Subcutaneous abdominal adipose tissue (tissue), 5 donors: Measurements from ENCODE around the gene WIZ.

Experiments used
- H3K27ac ChIP-seq: one replicate; pipeline ENCODE4 v1.7.0; 2013; ENCODE audit warnings: low read depth, mild to moderate bottlenecking, inconsistent platforms, low read length, moderate library complexity
- H3K27me3 ChIP-seq, 5 donors: one replicate each; pipeline ENCODE4 v1.7.0; 2013; ENCODE audit warnings: low read length in 5 of 5, inconsistent platforms in 1 of 5; ENCODE audit not compliant: control insufficient read depth in 5 of 5, insufficient read depth in 4 of 5
- H3K36me3 ChIP-seq, 5 donors: one replicate each; pipeline ENCODE4 v1.7.0; 2013; ENCODE audit warnings: low read length in 5 of 5; ENCODE audit not compliant: control insufficient read depth in 5 of 5, insufficient read depth in 5 of 5
- H3K4me1 ChIP-seq, 5 donors: one replicate each; pipeline ENCODE4 v1.7.0; 2013; ENCODE audit warnings: low read length in 5 of 5, mild to moderate bottlenecking in 3 of 5, moderate library complexity in 1 of 5; ENCODE audit not compliant: control insufficient read depth in 5 of 5, insufficient read depth in 5 of 5
- H3K4me3 ChIP-seq, 5 donors: one replicate each; pipeline ENCODE4 v1.7.0; 2013; ENCODE audit warnings: low read length in 5 of 5, low read depth in 1 of 5
- H3K9ac ChIP-seq, 5 donors: one replicate each; pipeline ENCODE4 v1.7.0; 2013; ENCODE audit warnings: low read length in 5 of 5, mild to moderate bottlenecking in 4 of 5, moderate library complexity in 3 of 5
- H3K9me3 ChIP-seq, 5 donors: one replicate each; pipeline ENCODE4 v1.7.0; 2013; ENCODE audit warnings: low read length in 5 of 5; ENCODE audit not compliant: control insufficient read depth in 5 of 5
- donor health status: healthy.
- donor health status: healthy.
- donor health status: healthy.
- donor health status: healthy.
- donor health status: healthy.

WIZ gene

DNA sequence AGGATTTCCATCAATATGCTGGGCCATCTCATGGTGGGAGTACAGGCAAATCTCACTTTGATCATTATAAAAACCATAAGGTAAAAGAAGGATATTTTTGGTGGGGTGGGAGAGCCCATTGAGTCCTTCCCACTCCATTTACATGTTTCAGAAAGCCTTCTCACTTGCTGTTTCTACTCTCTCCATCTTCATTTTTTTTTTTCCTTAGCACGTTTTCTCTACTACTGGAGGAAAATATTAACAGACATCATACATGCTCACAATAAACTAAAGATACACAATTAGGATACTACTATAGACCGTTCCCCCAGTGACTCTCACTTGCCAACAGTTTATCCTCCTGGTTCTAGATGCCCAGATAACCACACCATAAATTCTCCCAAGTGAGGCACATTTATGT lies 68.3 kb downstream of the WIZ start:
- Histone ChIP-seq H3K36me3 (peaks cover 0 to 5% (median 3%) of the 10 kb centered on the region in 5 donors), H3K9me3 (no peaks in the 10 kb centered on the region), H3K4me1 (peaks cover 6 to 32% (median 29%) of the 10 kb centered on the region in 5 donors), H3K9ac (no peak overlapping the region), H3K4me3 (no peak overlapping the region), H3K27me3 (no peaks in the 10 kb centered on the region), H3K27ac (no peak overlapping the region)

DNA sequence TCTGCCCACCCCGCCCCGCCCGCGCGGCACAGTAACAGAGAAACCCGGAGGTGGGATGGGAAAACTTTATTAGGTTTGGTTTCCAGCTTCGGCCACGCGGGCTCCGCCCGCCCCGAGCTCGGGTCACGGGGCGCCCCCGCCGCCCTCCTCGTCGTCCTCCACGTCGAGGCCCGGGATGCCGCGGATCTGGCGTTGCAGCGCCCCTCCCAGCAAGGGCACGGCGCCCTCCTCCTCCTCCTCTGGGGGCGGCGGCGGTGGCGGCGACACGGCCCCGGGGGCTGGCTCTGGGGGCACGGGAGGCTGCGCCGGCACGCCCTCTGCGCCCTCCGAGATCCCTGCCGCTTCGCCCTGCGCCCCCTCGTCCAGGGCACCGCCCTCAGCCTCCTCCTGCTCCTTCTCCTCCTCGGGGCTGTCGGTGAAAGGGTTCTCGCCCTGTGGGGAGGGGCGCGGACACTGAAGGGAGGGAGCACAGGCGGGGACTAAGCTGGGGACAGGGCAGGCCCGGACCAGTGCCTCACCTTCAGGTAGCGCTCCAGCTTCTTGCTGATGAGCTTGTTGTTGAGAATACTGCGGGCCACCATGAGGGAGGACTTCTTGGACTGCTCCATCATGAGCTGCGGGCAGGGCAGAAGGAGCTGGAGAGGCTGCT lies 69.6 kb downstream of the WIZ start:
- Histone ChIP-seq H3K36me3 (peaks cover 0 to 5% (median 0%) of the 10 kb centered on the region in 5 donors), H3K9ac (peak overlapping the region in 4 of 5 donors; percentile 40 to 81 (median 72)), H3K9me3 (no peaks in the 10 kb centered on the region), H3K4me1 (peaks cover 8 to 36% (median 36%) of the 10 kb centered on the region in 5 donors), H3K27ac (peak overlapping the region; percentile 76), H3K27me3 (no peaks in the 10 kb centered on the region), H3K4me3 (peak overlapping the region; percentile 64 to 97 (median 82))

DNA sequence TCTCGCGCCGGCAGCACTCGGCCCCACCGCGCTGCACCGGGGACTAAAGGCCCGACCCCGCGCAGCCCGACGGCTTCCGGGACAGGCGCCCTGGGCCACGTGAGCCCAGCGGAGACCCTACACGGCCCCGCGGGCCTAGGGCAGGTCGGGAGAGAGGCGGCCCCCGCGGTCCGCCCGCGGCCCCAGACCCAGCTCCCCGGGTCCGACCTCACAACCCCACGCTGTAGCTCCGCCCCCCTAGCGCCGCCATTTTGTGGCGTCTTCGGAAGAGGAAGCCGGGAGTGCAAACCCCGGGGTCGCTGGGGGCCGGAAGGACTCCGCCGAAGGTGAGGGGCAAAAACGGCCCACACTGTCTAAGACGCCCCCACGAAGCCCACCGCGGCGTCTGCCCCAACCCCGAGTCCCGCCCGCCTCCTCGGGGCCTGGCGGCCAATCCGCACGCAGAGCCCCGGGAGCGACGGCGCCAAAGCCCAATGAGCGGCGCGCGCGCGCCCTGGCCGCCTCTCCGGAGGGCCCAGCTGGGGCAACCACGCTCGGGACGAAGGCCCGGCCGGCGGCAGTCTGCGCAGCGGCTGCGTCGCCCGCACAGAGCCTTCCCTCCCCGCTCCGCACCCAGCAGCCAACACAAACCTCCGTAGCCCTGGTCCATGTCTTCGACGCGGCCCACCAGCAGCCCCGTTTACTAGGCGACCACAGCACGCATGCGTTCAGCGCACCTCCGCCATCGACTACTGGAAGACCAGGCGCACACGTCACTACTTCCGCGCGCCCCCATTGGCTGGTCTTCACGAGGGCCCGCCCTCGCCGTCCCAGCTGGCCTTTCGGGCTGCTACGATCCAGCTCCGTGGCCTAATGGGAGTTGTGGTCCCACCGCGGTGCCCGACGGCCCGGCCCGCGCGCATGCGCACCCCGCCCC lies 70.4 kb downstream of the WIZ start, which contains the start of gene AKAP8:
AKAP8 (minus strand) TSS at position 705 of the 916 bp plus-strand sequence; CDS start at position 649, 56 bp downstream.
- Histone ChIP-seq H3K4me3 (peak within 1 kb of the TSS; percentile 92 to 100 (median 97)), H3K9ac (peak within 1 kb of the TSS; percentile 92 to 99 (median 97)), H3K4me1 (peaks cover 14 to 44% (median 43%) of the 10 kb centered on the region in 5 donors), H3K9me3 (no peaks in the 10 kb centered on the region), H3K36me3 (peaks cover 0 to 5% (median 0%) of the 10 kb centered on the region in 5 donors), H3K27me3 (no peaks in the 10 kb centered on the region), H3K27ac (peak within 1 kb of the TSS; percentile 93)

DNA sequence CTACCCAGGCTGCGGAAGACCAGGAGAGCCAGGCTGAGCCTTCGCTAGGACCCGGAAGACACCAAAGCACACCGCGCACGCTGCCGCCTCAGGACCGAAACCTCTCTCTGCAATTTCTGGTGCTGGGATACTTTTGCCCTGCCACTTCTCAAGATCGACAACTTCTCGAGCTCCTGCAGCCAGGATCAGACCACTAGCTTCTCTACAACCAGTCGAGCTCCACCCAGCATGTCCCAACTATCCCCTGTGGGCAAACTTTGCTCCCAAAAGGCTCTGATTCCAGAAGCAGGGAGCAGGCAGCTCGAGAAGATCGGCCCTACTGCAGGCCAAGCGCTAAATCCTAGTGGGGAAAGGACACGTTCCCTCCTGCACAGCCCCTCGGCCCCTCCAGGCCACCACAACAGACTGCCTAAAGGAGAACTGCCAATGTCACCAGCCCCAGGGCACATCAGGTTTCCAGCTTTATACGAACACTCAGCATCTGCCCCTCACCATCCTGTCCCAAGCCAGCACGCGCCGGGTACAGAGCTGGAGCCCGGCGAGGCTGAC lies 71.1 kb downstream of the WIZ start:
- Histone ChIP-seq H3K27ac (peak overlapping the region; percentile 93), H3K36me3 (peaks cover 0 to 9% (median 3%) of the 10 kb centered on the region in 5 donors), H3K9me3 (no peaks in the 10 kb centered on the region), H3K9ac (peak overlapping the region; percentile 92 to 99 (median 97)), H3K4me1 (peaks cover 14 to 51% (median 50%) of the 10 kb centered on the region in 5 donors), H3K27me3 (no peaks in the 10 kb centered on the region), H3K4me3 (peak overlapping the region; percentile 92 to 100 (median 97))

DNA sequence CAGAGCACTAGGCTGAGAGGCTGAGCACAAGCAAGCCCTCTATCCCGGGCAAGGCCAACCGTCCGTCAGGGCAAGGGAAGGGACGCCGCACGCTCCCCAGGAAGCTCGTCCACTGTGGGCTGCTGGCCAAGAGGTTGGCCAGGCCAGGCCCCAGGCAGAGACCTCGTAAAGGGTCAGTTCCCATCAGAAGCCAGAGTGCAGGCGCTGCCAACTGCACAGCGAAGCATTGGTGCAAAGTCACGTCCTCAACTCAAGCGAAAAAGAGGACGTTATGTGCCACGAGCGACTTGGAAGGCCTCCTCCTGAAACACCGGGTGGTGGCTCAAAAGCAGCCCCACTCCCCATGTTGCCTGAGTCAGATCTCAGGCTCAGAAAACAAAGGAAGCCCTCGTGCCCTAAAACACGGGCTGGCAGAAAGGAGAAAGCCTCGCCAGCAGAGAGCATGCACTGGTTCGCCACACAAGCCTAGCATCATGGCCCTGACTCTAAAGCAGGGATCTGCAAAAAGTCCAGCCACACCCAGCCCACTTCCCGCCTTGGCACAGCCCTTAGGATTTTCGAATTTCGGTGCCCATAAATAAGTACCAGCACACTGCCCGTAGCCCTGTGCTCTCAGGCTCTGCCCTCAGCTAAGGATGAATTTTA lies 74.8 kb downstream of the WIZ start:
- Histone ChIP-seq H3K27me3 (no peaks in the 10 kb centered on the region), H3K4me3 (peak overlapping the region in 3 of 5 donors; percentile 19 to 49 (median 27)), H3K9me3 (no peaks in the 10 kb centered on the region), H3K36me3 (peaks cover 0 to 41% (median 35%) of the 10 kb centered on the region in 5 donors), H3K27ac (peak overlapping the region; percentile 46), H3K4me1 (peaks cover 16 to 63% (median 43%) of the 10 kb centered on the region in 5 donors), H3K9ac (peak overlapping the region in 4 of 5 donors; percentile 2 to 48 (median 26))

DNA sequence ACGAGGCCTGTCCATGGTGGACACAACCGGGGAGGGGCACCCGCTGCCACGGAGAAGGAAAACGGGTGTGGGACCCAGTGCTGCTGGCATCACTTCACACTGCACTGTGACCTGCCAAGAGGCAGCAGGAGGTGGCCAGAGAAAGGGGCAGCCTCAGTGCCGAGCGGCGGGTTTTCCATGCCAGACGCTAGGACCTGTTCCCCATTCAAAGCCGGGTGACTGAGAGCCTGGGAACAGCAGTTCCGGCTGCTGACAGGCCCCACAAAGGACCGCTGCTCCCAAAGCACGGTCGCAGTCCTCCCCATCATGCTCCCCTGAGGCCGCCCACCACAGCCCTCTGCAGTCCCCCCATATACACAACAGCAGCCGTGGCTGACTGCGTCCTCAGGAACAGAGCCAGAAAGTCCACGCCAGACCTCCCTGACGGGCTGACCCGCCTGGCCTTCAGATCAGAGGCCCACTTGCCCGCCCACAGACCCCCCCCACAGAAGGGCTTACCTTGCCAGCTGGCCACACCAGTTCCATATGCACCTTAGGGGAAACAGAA lies 75.6 kb downstream of the WIZ start:
- Histone ChIP-seq H3K27ac (peak overlapping the region; percentile 46), H3K27me3 (no peaks in the 10 kb centered on the region), H3K9ac (peak overlapping the region in 1 of 5 donors; percentile 48), H3K36me3 (peaks cover 0 to 48% (median 42%) of the 10 kb centered on the region in 5 donors), H3K9me3 (no peaks in the 10 kb centered on the region), H3K4me3 (peak overlapping the region in 2 of 5 donors; percentile 19 to 49), H3K4me1 (peaks cover 16 to 63% (median 43%) of the 10 kb centered on the region in 5 donors)

DNA sequence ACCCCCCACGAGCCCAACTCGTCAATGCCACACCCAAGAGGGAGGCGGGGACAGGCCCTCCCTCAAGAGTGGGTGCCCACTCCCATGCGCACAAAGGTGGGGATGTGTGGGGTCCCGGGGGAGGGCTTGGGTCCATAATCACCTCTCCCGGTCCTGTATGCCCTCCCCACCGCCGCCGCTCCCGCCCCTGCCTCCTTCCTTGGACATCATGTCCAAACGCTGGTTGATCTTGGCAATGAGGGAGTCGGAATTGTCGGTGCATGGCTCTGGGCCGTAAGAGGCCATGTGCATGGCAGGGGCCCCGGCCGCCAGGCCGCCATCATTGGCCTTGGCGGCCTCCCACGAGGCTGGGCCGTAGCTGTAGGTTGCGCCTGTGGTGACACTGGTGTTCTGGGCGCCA lies 76.1 kb downstream of the WIZ start:
- H3K27ac ChIP-seq: peak overlapping the region; percentile 46
- no peak overlapping the region for H3K9ac ChIP-seq
- H3K4me3 ChIP-seq: peak overlapping the region in 1 of 5 donors; percentile 49
- peaks cover 16 to 63% (median 40%) of the 10 kb centered on the region in 5 donors for H3K4me1 ChIP-seq
- peaks cover 0 to 54% (median 47%) of the 10 kb centered on the region in 5 donors for H3K36me3 ChIP-seq
- H3K27me3 ChIP-seq: no peaks in the 10 kb centered on the region
- no peaks in the 10 kb centered on the region for H3K9me3 ChIP-seq

DNA sequence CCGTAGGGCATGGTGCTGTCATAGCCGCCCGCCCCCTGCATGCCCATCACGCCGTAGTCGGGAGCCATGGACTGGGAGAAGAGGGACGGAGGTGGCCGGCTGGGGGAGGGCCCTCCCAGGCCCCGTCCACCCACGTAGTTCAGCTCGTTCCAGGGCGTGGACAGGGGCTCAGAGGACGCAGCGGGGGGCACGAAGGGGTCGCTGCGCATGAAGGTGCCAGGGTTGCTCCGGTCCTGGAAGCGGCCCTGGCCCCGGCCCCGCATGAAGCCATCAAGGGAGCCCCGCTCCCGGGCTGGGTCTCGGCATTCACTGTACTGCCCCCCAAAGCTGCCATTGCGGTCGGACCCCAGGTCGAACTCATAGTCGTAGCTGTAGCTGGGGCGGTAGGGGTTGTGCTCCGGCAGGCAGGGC lies 76.9 kb downstream of the WIZ start:
- H3K9ac ChIP-seq: no peak overlapping the region
- H3K4me1 ChIP-seq: peaks cover 13 to 56% (median 33%) of the 10 kb centered on the region in 5 donors
- no peaks in the 10 kb centered on the region for H3K27me3 ChIP-seq
- no peak overlapping the region for H3K4me3 ChIP-seq
- H3K27ac ChIP-seq: no peak overlapping the region
- peaks cover 0 to 61% (median 55%) of the 10 kb centered on the region in 5 donors for H3K36me3 ChIP-seq
- no peaks in the 10 kb centered on the region for H3K9me3 ChIP-seq

DNA sequence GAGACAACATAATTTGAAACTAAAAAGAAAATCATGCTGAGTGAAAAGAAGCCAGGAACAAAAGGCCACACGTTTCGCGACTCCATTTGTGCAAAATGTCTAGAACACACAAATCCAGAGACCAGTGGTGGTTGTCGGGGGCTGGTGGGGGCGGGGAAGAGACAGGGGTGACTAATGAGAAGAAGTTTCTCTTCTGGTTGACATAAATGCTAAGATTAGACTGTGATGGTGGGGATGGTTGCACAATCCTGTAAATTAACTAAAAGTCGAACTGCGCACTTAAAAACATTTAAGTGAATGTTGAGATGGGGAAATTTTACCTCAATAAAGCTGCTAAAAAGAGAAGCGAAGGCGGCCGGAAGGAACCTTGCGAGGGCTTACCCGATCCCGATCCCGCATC lies 77.3 kb downstream of the WIZ start:
- Histone ChIP-seq H3K27me3 (no peaks in the 10 kb centered on the region), H3K4me3 (no peak overlapping the region), H3K4me1 (peaks cover 10 to 52% (median 29%) of the 10 kb centered on the region in 5 donors), H3K9me3 (no peaks in the 10 kb centered on the region), H3K36me3 (peaks cover under 1 to 65% (median 59%) of the 10 kb centered on the region in 5 donors), H3K9ac (no peak overlapping the region), H3K27ac (peak overlapping the region; percentile 50)
